ENCODE data around the gene MAP3K4. TPM values are rescaled to one million over a fixed set of nuclear protein-coding genes. Genes with fewer than 3 reads are reported as not detected.

The MAP3K4 gene
- polyA plus RNA-seq, 3 donors: 3.2 to 12.3 (median 3.5) TPM

GRCh38 chr6:161009991-161010390 lies 18.4 kb downstream of the MAP3K4 start:
- Histone ChIP-seq H2AFZ (ENCODE audit: insufficient read depth, low read depth, low read length, poor library complexity, severe bottlenecking) (no peak overlapping the region), H3K9me3 (replicated peaks in 1 of 2; ENCODE audit: control insufficient read depth in 1 of 2, insufficient read depth in 1 of 2, low read length in 2 of 2) (no peaks in the 10 kb centered on the region), H3K4me3 (replicated peaks in 1 of 3; ENCODE audit: low read depth in 2 of 3, low read length in 3 of 3) (no peak overlapping the region), H3K79me2 (ENCODE audit: insufficient read depth, low read length) (peaks cover 88% of the 10 kb centered on the region), H3K27ac (ENCODE audit: low read depth in 1 of 2, low read length in 2 of 2) (no peak overlapping the region), H3K36me3 (replicated peaks in 1 of 2; ENCODE audit: control insufficient read depth in 1 of 2, insufficient read depth in 2 of 2, low read length in 2 of 2) (no peaks in the 10 kb centered on the region), H3K4me1 (ENCODE audit: control insufficient read depth in 1 of 2, insufficient read depth in 2 of 2, low read length in 2 of 2) (peaks cover 3 to 5% of the 10 kb centered on the region in 2 donors), H3K27me3 (ENCODE audit: control insufficient read depth in 2 of 2, insufficient read depth in 2 of 2, low read length in 2 of 2) (no peaks in the 10 kb centered on the region), H3K9ac (ENCODE audit: insufficient read depth, low read length, poor library complexity, severe bottlenecking) (no peak overlapping the region), H3K4me2 (replicated peaks; ENCODE audit: extremely low read depth, low read length, poor library complexity, severe bottlenecking) (no peak overlapping the region), H4K20me1 (ENCODE audit: insufficient read depth, low read length) (peaks cover 54% of the 10 kb centered on the region)
- WGBS (ENCODE audit: insufficient coverage): no CpG with 5 or more reads among the region's 3 CpGs
- no peak for TF ChIP-seq CTCF (IDR thresholded peaks at IDR 0.05)
- H3K9me3 Mint-ChIP-seq: no peaks in the 10 kb centered on the region
- no peak for DNase-seq
- H3K27ac Mint-ChIP-seq: no peak overlapping the region
- H3K4me3 Mint-ChIP-seq: no peak overlapping the region
- H3K36me3 Mint-ChIP-seq: peaks cover 7% of the 10 kb centered on the region in 2 donors
- intact Hi-C loops (cut with micrococcal nuclease): no loop called here
- no peaks in the 10 kb centered on the region for H3K27me3 Mint-ChIP-seq (ENCODE audit: low read depth in 3 of 3)
- peaks cover 9% of the 10 kb centered on the region for H3K4me1 Mint-ChIP-seq

GRCh38 chr6:161010418-161010817 lies 18.8 kb downstream of the MAP3K4 start:
- H3K79me2 ChIP-seq (ENCODE audit: insufficient read depth, low read length): peaks cover 88% of the 10 kb centered on the region

More at GRCh38 chr6:161010418-161010817, 18.8 kb downstream of the MAP3K4 start:
- no peak overlapping the region for H2AFZ ChIP-seq (ENCODE audit: insufficient read depth, low read depth, low read length, poor library complexity, severe bottlenecking)
- H3K9ac ChIP-seq (ENCODE audit: insufficient read depth, low read length, poor library complexity, severe bottlenecking): no peak overlapping the region
- no peak overlapping the region for H3K4me2 ChIP-seq (replicated peaks; ENCODE audit: extremely low read depth, low read length, poor library complexity, severe bottlenecking)
- H3K36me3 ChIP-seq (replicated peaks in 1 of 2; ENCODE audit: control insufficient read depth in 1 of 2, insufficient read depth in 2 of 2, low read length in 2 of 2): peaks cover 0 to 4% of the 10 kb centered on the region in 2 donors
- H3K9me3 ChIP-seq (replicated peaks in 1 of 2; ENCODE audit: control insufficient read depth in 1 of 2, insufficient read depth in 1 of 2, low read length in 2 of 2): no peaks in the 10 kb centered on the region
- Mint-ChIP-seq H3K27me3 (ENCODE audit: low read depth in 3 of 3) (no peaks in the 10 kb centered on the region), H3K36me3 (peaks cover 11% of the 10 kb centered on the region in 2 donors), H3K27ac (no peak overlapping the region), H3K4me1 (peaks cover 9% of the 10 kb centered on the region), H3K4me3 (no peak overlapping the region), H3K9me3 (peaks cover 0 to 1% (median 0%) of the 10 kb centered on the region in 7 donors)
- H3K27me3 ChIP-seq (ENCODE audit: control insufficient read depth in 2 of 2, insufficient read depth in 2 of 2, low read length in 2 of 2): no peaks in the 10 kb centered on the region
- H3K27ac ChIP-seq (ENCODE audit: low read depth in 1 of 2, low read length in 2 of 2): no peak overlapping the region
- no peak for TF ChIP-seq CTCF (IDR thresholded peaks at IDR 0.05)
- H3K4me3 ChIP-seq (replicated peaks in 1 of 3; ENCODE audit: low read depth in 2 of 3, low read length in 3 of 3): no peak overlapping the region
- intact Hi-C loops (cut with micrococcal nuclease): no loop called here
- DNase-seq: no peak
- H3K4me1 ChIP-seq (ENCODE audit: control insufficient read depth in 1 of 2, insufficient read depth in 2 of 2, low read length in 2 of 2): peaks cover 3 to 5% of the 10 kb centered on the region in 2 donors
- peaks cover 54% of the 10 kb centered on the region for H4K20me1 ChIP-seq (ENCODE audit: insufficient read depth, low read length)
- WGBS (ENCODE audit: insufficient coverage): no CpG with 5 or more reads among the region's 1 CpG

Measured in CD14-positive monocyte (primary cell).